HepG2 (cell line): ENCODE results near the gene MEIOB. TPM values are rescaled to one million over a fixed set of nuclear protein-coding genes. Genes with fewer than 3 reads are reported as not detected.

Experiments used
- CCDC6 ChIP-seq: sonication (generic); formaldehyde crosslinking; IDR thresholded peaks from 2 replicates; pipeline ENCODE4 v1.8.1; 2022; ENCODE audit warnings: mild to moderate bottlenecking, missing genetic modification reagents, moderate library complexity
- E2F2 ChIP-seq: sonication (generic); formaldehyde crosslinking; IDR thresholded peaks from 2 replicates; pipeline ENCODE4 v1.4.0; 2020; ENCODE audit warnings: missing genetic modification reagents, borderline replicate concordance
- EED ChIP-seq: sonication (generic); formaldehyde crosslinking; IDR thresholded peaks from 2 replicates; pipeline ENCODE4 v1.5.0; 2020; ENCODE audit warnings: mild to moderate bottlenecking, missing genetic modification reagents
- ISX ChIP-seq: sonication (generic); formaldehyde crosslinking; conservative IDR thresholded peaks from 2 replicates; pipeline ENCODE4 v1.5.0; 2020; ENCODE audit warnings: missing genetic modification reagents
- KAT2B ChIP-seq: fragments of 150-350 bp; IDR thresholded peaks from 2 replicates; pipeline ENCODE4 v1.6.1; 2014; ENCODE audit warnings: low read depth, low read length, borderline replicate concordance
- MBNL3 ChIP-seq: fragments of 250-450 bp; sonication (Bioruptor Pico); conservative IDR thresholded peaks from 2 replicates; pipeline ENCODE4 v1.8.0; 2022; ENCODE audit warnings: mild to moderate bottlenecking, inconsistent platforms
- SNRNP70 ChIP-seq: fragments of 200-400 bp; formaldehyde crosslinking; IDR thresholded peaks from 2 replicates; pipeline ENCODE4 v1.6.1; 2017; ENCODE audit warnings: mild to moderate bottlenecking, low read depth, low read length, moderate library complexity
- SP5 ChIP-seq: IDR thresholded peaks from 2 replicates; pipeline ENCODE4 v1.6.1; 2016; ENCODE audit warnings: low read depth, borderline replicate concordance
- TFE3 ChIP-seq: IDR thresholded peaks from 2 replicates; pipeline ENCODE4 v1.6.1; 2016
- ZEB1 ChIP-seq: IDR thresholded peaks from 2 replicates; pipeline ENCODE4 v1.6.1; 2012; ENCODE audit warnings: mild to moderate bottlenecking, low read depth, inconsistent platforms; ENCODE audit not compliant: insufficient replicate concordance
- ZNF276 ChIP-seq: sonication (generic); formaldehyde crosslinking; IDR thresholded peaks from 2 replicates; pipeline ENCODE4 v1.4.0; 2020; ENCODE audit warnings: mild to moderate bottlenecking, low read depth, missing genetic modification reagents
- ZNF407 ChIP-seq: sonication (generic); formaldehyde crosslinking; IDR thresholded peaks from one replicate; pipeline ENCODE4 v1.5.1; 2020; ENCODE audit warnings: mild to moderate bottlenecking, missing genetic modification reagents; ENCODE audit errors: not compliant biosample characterization
- ZNF7 ChIP-seq: IDR thresholded peaks from 2 replicates; pipeline ENCODE4 v1.6.1; 2016; ENCODE audit warnings: missing biosample characterization, missing genetic modification reagents
- ZNF772 ChIP-seq: sonication (generic); formaldehyde crosslinking; IDR thresholded peaks from 2 replicates; pipeline ENCODE4 v1.5.0; 2020; ENCODE audit warnings: mild to moderate bottlenecking, missing genetic modification reagents
- ZNF780A ChIP-seq: sonication (generic); formaldehyde crosslinking; IDR thresholded peaks from 2 replicates; pipeline ENCODE4 v1.8.0; 2022; ENCODE audit warnings: mild to moderate bottlenecking, missing genetic modification reagents, moderate library complexity
- ZSCAN30 ChIP-seq: sonication (generic); formaldehyde crosslinking; IDR thresholded peaks from 2 replicates; pipeline ENCODE4 v1.5.0; 2020; ENCODE audit warnings: mild to moderate bottlenecking, missing genetic modification reagents
- polyA plus RNA-seq, 8 experiments: library from polyadenylated mRNA; depleted of rRNA in 3 of 8; stranded (reverse) in 7 of 8; unstranded in 1 of 8; fragments of >200 nt; fragmentation: Illumina TruSeq in 4 of 8; extraction: Trizol in 4 of 8; gene quantifications; 2 replicates each; pipeline versions ENCODE4 v1.2.1 to v1.2.3, GENCODE V29; 2011 to 2016; ENCODE audit warnings: low read depth in 4 of 8, missing spikeins in 1 of 8, mixed read lengths in 1 of 8; ENCODE audit not compliant: insufficient read depth in 1 of 8
- total RNA-seq, 5 experiments: library from RNA; depleted of rRNA; stranded (reverse); fragments of >200 nt; fragmentation: Illumina TruSeq; extraction: Trizol; gene quantifications; 2 replicates each; pipeline ENCODE4 v1.2.3, GENCODE V29; 2016; ENCODE audit warnings: low read depth in 1 of 5

MEIOB gene
- total and polyA plus RNA-seq, 2 of the 13 experiments (the other 11 are each of a cell fraction or from before 2014, with no cell fraction given), result 0.17 TPM; not detected in 1

- no peak for TF ChIP-seq ZNF407 (CRISPR knock-in tag)
- TF ChIP-seq CCDC6, result no peak
- TF ChIP-seq EED (CRISPR knock-in tag), result no peak
- no peak for TF ChIP-seq MBNL3 (CRISPR knock-in tag)
- TF ChIP-seq ZNF780A, result no peak
- no peak for TF ChIP-seq ZNF276 (CRISPR knock-in tag)
- TF ChIP-seq ZNF772 (CRISPR knock-in tag), result 0 out of 2 replicates have a peak, but pooled peaks have one; percentile 50
- TF ChIP-seq ZNF7, result no peak
- no peak for TF ChIP-seq SP5
- TF ChIP-seq TFE3 (CRISPR knock-in tag), result no peak
- no peak for TF ChIP-seq KAT2B
- no peak for TF ChIP-seq E2F2 (CRISPR knock-in tag)
- no peak for TF ChIP-seq ISX (CRISPR knock-in tag)
- TF ChIP-seq ZSCAN30, result no peak
- no peak for TF ChIP-seq ZEB1
- no peak for TF ChIP-seq SNRNP70
Measured at GRCh38 chr16:1823821-1824220, 48.1 kb downstream of the MEIOB start (continued).
